Measurements from ENCODE around the gene PDPN.

PDPN gene

DNA sequence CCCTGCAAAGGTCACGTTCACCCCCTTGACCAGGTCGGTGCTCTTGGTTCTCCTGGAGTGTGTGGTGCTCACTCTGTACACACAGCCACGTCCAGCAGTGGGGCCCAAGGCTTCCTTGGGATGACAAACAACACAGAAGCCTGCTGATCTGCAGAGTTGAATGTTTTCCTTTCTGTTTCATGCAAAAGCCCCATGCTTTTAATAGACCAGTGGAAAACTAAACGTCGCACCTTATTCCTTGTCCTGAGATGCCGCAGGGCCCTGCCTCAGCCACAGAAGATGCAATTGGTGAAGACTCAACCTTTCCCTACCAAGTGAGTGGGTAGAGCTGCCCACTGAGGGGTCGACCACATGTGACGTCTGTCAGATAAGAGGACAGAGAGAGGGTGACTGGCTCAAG, 5.8 kb upstream of the PDPN start:
- no peak for DNase-seq (ENCODE audit: low read depth)

DNA sequence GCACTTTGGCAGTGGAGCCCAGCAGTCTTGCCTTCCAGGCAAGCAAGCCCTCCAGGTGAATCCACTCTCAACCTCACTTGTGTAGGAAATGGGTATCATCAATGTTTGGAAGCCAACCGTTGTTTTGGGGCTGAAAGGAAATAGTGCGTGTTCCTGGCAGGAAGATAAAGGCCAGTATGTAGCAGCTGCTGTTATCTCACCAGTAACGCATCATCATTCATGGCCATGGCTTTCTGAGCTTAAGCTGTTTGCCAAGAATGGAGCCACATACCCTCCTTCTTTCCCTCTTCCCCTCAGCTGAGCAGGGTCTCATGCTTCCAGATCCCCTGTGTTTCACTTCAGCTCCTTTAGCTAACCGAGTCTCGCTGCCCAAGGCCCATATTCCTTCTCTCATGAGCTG, 2.2 kb upstream of the PDPN start:
- DNase-seq (ENCODE audit: low read depth): no peak

DNA sequence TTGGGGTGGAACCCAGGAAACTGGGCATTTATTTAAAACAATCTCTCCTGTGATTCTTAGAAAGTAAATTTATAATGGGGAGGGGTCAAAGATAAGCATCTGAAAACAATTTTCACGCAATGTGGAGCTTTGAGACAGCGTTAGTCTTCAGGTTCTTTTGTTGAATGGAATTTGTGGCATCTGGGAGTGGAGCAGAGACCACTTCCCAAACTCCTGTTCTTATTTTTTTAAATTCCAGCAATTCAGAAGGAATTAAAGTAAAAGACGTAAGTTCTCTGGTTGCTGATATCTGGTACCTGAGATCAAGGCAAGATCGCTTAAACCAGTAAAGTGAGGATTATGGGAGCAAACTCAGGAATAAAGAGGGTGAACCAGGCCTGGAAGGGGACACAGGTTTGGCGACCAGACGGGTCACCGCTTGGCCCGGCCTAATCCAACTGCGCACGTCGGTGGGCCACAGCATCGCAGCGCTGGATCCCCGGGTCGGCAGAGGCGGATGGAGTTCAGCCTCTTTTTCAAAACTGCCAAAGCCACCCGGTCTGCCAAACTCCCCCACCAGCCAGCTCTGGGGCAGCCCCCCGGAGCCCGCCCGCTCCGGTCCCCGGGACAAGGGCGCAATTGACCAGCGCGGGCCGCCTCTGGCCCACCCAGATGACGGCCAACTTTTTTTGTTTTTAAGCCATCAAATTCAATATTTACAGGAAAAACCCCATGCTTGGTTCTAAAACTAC, 754 bp upstream of the PDPN start:
- DNase-seq (ENCODE audit: low read depth): no peak

DNA sequence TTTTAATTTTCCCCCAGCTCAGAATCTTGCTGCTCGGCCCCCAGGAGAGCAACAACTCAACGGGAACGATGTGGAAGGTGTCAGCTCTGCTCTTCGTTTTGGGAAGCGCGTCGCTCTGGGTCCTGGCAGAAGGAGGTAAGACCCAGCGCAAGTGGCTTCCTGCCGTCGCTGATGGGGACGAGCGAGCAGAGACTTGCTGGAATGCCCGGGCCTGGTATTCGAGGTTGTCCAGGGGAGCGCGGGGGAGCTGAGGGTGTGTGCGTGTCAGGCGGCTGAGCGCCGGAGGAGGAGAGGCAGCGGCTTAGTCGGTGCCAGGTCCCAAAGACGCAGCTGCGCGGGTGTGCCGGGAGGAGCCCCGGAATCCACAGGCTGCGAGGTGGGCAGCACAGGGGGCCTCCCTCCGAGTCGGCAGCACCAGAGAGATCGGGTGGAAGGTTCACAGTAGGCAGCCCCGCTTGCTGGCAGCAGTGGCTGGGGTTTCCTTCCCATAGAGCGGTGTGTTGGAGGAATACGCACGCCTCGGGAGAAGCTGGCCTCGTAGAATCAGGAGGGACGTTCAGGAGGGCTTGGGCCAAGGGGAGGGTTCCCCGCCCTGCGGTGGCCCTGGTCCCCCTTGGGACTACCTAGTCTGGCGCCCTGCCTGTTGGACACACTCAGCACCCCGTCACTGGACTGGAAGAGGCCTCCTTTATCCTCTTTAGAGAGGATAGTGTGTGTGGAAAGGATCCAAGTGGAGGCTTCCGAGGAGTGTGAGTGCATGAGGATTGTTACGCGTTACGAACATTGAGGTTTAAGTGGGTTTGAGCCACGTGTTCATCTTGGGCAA, 547 bp downstream of the PDPN start:
- no peak for DNase-seq (ENCODE audit: low read depth)

DNA sequence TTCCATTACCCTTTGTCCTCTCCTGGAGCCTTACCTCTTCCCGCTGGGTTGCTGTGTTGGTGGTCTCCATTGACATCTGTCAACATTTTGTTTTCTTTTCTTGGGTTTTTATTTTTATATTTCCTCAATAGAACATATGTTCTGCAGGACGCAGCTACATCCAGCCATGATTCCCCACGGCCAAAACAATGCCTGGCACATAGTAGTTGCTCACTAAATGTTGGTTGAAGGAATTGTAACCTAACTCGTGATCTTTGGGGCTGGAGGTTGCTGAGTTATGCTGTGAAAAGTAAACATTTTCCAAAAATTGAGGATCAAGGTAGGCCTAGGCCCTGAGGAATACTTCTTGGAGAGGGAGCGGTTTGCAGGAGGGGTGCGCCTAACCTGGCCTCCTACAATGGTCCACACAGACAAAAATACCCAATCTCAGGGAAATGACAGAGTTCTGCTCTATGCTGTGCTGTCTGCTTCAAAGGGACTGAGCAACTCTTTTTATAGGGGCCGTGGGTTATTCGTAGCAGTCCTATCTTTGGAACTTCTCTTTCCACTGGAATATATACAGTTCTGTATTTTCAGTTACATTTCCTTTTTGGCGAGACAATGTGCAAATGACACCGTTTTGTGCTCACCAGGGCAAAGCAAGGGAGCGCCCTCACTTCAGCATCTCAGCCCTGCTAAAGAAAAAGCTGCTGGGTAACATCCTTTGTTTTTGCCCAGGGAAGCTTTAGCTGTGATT, 1.4 kb downstream of the PDPN start:
- DNase-seq (ENCODE audit: low read depth): no peak

DNA sequence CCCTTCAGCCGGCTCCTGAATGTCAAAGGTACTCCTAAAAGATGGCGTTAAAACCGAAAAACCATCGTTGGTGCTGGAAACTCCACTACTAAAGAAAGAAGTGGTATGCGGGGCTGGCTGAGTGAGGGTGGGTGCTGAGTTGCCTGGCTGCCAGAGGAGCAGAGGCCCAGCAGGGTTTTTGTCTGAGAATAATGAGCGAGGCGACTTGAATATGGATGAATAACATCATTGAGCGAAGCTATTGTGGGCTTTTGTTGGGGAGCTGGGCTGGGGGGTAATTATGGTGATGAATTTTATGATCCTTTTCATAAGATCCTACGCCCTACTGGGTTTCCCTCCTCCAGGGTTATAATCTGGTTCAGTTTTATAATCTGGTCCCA, 2.0 kb downstream of the PDPN start:
- DNase-seq (ENCODE audit: low read depth): no peak

DNA sequence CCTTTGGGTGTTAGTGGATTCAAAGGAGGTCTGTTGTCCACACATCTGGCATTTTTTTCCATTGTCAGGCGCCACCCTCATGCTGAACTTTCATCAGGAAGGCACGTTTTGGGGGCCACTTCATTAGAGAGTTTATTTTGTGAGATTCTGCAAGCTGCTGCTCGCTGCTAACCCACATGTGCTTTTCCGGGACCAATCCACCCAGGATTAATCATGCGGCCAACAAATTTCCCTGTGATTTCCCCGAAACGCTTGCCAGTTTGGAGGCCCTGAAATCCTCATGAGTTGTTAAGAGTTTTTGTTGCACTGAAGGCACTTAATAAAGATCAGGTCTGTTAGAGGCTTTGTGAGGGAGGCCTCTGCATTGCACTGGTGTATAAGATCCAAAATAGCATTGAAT, 2.4 kb downstream of the PDPN start:
- DNase-seq (ENCODE audit: low read depth): no peak

DNA sequence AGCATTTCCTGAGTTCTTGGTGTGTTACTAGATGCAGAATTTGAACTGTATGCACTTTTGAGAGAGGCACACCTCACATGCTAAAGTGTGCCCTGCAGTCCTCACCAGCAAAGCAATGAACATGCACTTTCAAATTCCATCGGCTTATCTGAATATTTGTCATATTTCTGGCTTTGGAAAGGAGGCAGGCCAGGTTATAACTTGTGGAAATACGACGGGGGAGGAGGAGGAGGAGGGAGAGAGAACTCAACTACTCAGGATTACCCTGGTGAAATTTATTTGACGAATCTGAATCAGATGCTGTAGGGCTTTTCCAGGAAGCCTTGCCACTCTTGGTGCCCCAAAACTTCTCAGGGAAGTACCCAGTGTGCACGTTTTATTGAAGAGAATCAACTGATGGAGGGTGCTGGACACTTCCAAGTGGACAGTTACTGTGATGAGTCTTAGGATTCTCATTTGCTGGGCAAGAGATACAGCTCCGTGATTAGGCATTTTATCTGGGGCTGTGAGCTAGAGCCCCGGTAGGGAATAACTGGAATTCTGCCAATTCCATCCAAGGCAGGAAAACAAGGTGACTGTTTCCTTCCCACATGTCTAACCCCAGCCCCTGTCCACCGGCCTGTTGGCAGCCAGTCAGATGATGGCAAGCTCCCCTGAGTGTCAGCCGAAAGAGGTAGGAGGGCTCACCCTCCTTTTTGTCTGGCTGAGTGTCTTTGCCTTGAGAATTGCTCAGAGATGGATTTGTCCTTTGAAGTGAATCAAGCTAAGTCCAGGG, 3.8 kb downstream of the PDPN start:
- DNase-seq (ENCODE audit: low read depth): no peak

DNA sequence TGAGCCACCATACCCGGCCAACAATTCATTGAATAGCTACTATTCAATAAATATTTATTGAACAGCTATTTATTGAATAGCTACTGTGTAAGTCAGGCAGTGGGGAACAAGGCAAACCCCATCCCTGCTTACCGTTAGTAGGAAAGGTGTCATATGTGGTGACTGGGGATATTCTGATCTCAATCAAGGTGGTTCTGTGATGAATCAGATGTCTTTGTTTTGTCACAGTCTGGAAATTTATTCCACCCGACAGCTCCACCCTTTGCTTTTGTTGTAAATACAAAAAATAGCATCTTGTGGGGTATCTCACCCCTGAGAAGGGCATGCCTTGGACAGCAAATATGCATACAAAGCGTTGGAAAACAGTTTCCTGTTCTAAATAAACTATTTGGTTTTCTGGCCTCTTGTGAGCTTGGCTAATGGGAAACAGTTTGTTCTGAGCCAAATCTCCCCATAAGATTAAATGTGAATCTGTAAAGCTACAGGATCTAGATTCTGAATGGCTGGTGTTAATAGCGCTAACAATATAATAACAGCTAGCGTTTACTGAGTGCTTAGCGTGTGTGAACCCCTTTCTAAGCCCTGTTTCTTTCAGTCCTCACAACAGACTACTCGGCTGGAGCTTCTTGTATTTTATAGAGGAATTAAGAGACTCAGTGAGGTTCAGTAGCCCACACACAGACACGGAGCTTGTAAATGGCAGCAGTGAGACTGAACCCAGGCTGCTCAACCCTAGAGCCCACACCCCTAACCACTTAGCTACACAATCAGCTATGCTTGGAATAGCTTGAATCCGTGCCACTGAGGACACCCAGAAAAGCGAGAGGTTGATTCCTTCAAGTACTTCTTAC, 5.5 kb downstream of the PDPN start:
- DNase-seq (ENCODE audit: low read depth): no peak

DNA sequence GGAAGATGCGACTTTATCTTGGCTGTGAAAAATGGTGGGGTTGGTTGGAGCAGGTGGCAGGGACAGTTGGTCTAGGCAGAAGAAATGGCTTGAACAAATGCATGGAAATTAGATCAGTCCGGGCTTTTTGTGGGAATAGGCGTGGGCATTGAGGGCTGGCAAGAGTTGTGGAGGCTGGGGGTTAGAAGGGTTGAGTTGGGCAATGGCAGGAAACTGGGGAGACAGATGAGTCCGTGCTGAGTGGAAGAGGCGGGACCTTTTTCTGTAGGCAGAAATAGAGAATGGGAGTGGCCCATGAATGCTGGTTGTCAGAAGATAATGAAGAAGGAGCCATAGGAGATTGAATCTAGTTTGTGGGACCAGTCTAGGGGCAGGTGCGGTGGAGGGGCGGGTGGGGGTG, 6.9 kb downstream of the PDPN start:
- DNase-seq (ENCODE audit: low read depth): no peak

DNA sequence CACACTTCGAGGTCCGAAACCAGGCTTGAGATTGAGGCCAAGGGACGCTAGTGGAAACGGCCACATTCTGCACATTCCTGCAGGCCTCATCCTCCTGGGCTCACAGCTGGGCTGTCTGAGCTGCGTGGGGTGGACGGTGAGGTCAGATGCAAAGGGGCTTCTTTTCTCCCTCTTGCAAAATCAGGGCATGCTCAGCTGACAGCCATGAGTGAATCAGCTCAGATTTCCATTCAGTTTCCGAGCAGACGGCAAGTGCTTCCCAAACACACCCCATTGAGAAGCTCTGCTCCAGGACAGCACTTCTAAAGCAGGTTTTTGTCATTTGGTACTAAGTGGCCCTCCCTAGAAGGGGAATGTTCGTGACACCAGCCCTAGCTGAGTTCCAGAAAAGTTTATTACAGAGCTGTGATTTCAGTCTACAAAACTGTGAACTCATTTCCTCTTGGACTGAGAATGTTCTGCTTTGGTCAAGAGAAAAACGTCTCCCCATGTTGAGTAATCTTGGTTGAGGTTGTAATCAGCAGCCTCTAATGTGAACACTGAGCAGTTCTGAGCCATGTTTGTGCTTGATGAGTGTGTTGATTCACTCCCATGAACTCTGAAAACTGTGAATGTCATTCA, 10.0 kb downstream of the PDPN start:
- DNase-seq (ENCODE audit: low read depth): no peak

DNA sequence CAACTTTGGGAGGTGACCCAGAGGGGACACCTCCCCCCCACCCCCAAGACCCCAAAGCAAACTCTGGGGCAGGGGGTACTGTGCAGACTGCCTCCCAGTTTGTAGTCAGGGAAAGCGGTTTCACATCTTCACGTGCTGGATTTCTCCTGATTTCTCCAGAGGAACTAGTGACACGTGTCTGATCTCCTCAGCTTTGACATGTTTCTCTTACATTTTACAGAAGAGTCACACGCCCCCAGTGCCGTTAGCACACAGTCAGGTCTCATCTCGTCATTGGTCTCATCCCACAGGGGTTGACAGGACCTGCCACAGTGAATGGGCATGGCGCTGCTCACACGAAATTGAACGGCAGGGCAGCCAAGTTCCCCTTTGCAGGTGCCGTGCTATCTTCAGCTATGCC, 11.8 kb downstream of the PDPN start:
- DNase-seq (ENCODE audit: low read depth): no peak

DNA sequence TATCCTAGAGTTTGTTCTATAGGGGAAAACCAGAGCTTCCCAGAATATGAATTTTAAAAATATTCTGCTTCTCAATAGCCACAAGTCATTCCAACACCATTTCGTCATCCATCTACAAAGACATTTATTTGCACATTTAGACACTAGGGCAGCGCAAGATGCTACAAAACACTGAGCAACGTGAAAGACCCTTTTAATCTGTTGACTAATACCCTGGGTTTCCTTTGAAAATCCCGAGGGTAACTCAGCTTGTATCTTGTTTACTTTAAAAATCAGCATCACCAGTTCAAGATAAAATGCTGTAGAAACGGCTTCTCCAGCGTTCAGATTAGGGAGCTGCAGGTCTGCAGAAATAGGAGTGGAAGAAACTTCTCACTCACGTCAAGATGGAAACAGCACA, 13.5 kb downstream of the PDPN start:
- DNase-seq (ENCODE audit: low read depth): no peak

DNA sequence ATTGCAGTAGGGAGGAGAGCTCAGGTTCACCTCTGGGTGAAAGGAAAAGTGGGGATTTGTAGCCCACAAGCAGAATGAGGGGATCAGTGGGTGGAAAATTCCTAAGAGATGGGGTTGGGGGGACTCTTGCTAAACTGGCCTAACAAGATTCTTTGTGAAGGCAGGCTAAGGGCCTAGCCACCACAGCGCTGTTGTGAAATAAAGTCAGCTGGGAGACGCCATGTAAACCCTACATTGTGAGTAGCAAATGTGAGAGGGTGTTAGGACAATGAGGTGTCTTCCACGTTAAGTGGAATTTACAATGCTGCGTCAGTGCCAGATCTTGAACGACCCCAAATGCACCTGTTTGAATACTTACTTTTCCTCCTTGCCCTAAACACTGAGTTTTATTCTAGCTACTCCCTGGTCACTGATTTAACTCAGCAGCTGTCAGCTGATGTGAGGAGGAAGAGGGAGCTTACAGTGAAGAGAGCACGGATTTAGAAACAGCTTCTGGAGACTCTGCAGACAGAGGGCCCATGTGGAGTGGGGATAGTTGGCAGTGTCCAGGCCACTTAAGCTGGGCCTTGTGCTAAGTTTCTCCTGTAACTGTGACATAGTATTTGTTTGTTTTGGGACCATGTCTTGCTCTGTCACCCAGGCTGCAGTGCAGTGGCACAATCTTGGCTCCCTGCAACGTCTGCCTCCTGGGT, 17.3 kb downstream of the PDPN start:
- DNase-seq (ENCODE audit: low read depth): no peak

DNA sequence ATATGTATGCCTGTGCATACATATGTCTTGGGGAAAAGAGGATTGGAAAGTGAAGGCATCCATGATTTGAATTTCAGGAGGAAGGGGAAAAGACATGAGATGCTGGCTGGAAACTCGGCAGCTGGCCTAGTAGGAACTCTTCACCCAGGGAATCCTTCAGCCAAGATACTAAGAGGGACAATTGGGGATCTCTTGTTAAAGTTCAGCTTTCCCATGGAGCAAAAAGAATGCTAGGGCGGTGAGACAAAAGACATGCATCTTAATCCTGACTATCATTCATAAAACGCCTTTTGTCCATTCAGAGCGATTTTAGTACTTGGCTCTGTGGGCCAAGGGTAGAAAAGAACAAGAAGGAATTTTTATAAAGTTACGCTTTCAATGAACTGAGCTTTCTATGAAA, 20.5 kb downstream of the PDPN start:
- DNase-seq (ENCODE audit: low read depth): no peak

DNA sequence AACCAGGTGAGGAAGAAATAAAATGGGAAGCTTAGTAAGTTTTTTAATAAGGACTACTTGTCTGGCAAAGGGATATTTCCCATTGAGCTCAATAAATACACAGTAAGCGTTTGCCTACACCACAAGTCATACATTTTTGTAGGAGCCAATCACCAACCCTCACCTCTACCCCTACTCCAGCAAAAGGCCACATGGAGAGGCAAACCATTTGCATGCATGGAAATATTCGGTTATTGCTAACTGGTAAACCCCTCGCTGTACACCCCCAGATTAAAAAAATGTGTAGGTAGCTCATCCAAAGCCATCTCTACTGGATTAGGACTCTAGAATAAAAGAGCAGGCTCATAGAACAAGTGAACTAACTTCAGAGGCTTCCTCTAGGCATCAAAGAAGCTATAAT, 21.1 kb downstream of the PDPN start:
- no peak for DNase-seq (ENCODE audit: low read depth)

DNA sequence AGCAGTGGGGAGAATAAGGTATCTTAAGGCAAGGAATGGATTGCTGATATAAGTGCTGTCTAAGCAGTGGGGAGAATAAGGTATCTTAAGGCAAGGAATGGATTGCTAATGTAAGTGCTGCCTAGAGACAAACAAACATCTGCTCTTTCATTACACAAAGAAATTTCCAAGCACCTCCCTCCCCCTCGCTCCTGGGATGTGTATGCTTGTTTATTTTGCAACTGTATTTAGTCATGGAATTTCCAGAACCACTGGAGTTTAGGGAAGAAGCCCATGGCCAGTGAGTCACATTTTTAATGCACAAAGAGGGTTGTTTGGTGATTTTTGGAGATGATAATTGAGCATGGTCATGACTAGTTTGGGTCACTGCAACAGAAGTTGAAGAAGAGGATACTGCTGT, 21.5 kb downstream of the PDPN start:
- no peak for DNase-seq (ENCODE audit: low read depth)

DNA sequence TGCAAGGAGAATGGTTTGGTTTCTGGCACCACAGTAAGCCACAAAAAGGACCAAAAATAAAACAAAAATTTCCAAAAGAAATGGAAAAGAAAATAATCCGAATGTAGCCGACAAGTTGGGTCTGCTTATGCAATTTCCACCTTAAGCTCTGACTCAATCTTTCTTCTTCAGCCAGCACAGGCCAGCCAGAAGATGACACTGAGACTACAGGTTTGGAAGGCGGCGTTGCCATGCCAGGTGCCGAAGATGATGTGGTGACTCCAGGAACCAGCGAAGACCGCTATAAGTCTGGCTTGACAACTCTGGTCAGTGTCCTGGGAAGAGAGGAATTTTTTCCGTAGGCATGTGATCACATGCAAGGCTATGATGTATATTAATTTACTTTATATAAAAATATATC, 23.4 kb downstream of the PDPN start:
- DNase-seq (ENCODE audit: low read depth): no peak

DNA sequence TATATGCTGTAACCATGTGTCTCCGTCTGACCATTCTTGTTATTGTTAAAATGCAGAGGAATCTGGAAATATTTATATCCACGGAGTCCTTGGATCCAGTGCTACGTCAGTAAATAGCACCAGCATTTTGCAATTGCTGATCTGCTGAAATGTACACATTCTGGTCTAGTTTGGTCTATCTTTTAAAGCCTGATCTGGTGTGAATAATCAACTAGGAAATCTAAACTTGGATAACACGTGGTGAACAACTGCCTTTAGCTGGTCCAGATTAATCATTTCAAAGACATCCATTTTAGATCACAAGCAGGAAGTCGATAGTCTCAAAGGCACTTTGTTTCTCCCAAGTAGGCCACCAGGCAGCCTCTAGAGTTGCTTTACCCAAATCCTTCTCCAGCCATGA, 32.6 kb downstream of the PDPN start:
- DNase-seq (ENCODE audit: low read depth): no peak

DNA sequence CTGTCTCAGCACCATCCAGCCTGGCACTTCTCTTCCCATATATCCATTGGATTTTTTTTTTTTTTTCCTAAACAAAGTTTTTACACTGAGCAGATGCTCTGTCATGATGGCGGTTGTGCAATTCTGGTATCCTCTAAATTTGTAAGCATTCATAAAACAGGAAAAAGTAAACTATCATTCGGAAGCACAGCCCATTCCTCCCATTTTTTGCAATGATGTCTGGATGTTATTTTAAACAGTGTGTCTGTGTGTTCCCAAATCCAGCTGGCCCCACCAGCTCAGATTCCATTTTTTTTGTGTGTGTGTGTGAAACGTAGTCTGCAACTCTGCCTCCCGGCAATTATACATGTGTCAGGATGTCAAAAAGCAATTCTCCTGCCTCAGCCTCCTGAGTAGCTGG, 33.5 kb downstream of the PDPN start:
- DNase-seq (ENCODE audit: low read depth): no peak

Data from EH (cell line).